ENCODE measurements around the gene ST3GAL4. TPM values are rescaled to one million over a fixed set of nuclear protein-coding genes. Genes with fewer than 3 reads are reported as not detected.

The ST3GAL4 gene
- total and polyA plus RNA-seq, 10 of the 15 experiments (the other 5 are each of a cell fraction or from before 2014, with no cell fraction given), result 3.8 to 8.1 (median 6.5) TPM; not detected in 2

- Histone ChIP-seq H3K4me2 (ENCODE audit: control insufficient read depth, insufficient read depth) (no peak overlapping the region), H3K36me3 (ENCODE audit: control insufficient read depth in 2 of 2, insufficient read depth in 2 of 2, low read length in 1 of 2) (no peaks in the 10 kb centered on the region), H3K27ac (ENCODE audit: control insufficient read depth, insufficient read depth) (no peak overlapping the region), H3K27me3 (replicated peaks in 1 of 2; ENCODE audit: control insufficient read depth in 2 of 2, insufficient read depth in 2 of 2, low read length in 1 of 2) (no peaks in the 10 kb centered on the region), H4K20me1 (ENCODE audit: control insufficient read depth, insufficient read depth) (no peaks in the 10 kb centered on the region), H3K79me2 (ENCODE audit: control insufficient read depth, insufficient read depth, low read length) (no peaks in the 10 kb centered on the region), H3K4me1 (ENCODE audit: control insufficient read depth, insufficient read depth, low read length) (no peaks in the 10 kb centered on the region), H2AFZ (ENCODE audit: control insufficient read depth, low read depth, low read length) (no peak overlapping the region), H3K4me3 (no peak overlapping the region), H3K9ac (ENCODE audit: control insufficient read depth, insufficient read depth, low read length) (no peak overlapping the region), H3K9me3 (replicated peaks; ENCODE audit: control insufficient read depth, insufficient read depth, low read length) (no peaks in the 10 kb centered on the region)
- no TSS peak for BruUV-seq (replicated peaks)
- SMC1A ChIA-PET (ENCODE audit: uncharacterized antibody, unreplicated experiment), result no interaction called here
- RAD21 ChIA-PET (ENCODE audit: unreplicated experiment), result no interaction called here
- TF ChIP-seq POLR2AphosphoS2 (IDR thresholded peaks at IDR 0.05; ENCODE audit: low read depth, low read length), result no peak
- TF ChIP-seq TAF1 (IDR thresholded peaks at IDR 0.05; ENCODE audit: borderline replicate concordance, low read depth, low read length), result no peak
- no peak for TF ChIP-seq ZNF207 (IDR thresholded peaks at IDR 0.05; ENCODE audit: borderline replicate concordance)
- no peak for TF ChIP-seq BHLHE40 (IDR thresholded peaks at IDR 0.05; ENCODE audit: borderline replicate concordance in 1 of 2, low read depth in 2 of 2, low read length in 1 of 2)
- TF ChIP-seq MAX (IDR thresholded peaks at IDR 0.05; ENCODE audit: low read depth, low read length), result no peak
- TF ChIP-seq RFX5 (IDR thresholded peaks at IDR 0.05; ENCODE audit: low read depth, low read length), result no peak
- no peak for TF ChIP-seq MLLT1 (IDR thresholded peaks at IDR 0.05)
- no peak for TF ChIP-seq TCF7 (IDR thresholded peaks at IDR 0.05; ENCODE audit: borderline replicate concordance)
- no peak for TF ChIP-seq NBN (IDR thresholded peaks at IDR 0.05)
- no peak for TF ChIP-seq CHD2 (IDR thresholded peaks at IDR 0.05; ENCODE audit: borderline replicate concordance, low read depth, low read length)
- no peak for TF ChIP-seq BRCA1 (IDR thresholded peaks at IDR 0.05; ENCODE audit: low read depth, low read length)
- no peak for TF ChIP-seq JUNB (IDR thresholded peaks at IDR 0.05)
- TF ChIP-seq MEF2A (IDR thresholded peaks at IDR 0.05; ENCODE audit: insufficient read depth, low read depth, low read length), result no peak
- TF ChIP-seq ESRRA (IDR thresholded peaks at IDR 0.05; ENCODE audit: low read length), result no peak
- TF ChIP-seq LARP7 (IDR thresholded peaks at IDR 0.05), result no peak
- no peak for TF ChIP-seq ATF3 (IDR thresholded peaks at IDR 0.05; ENCODE audit: borderline replicate concordance, extremely low read depth, low read depth, low read length)
- no peak for TF ChIP-seq ZNF687 (IDR thresholded peaks at IDR 0.05)
- TF ChIP-seq RELB (IDR thresholded peaks at IDR 0.05; ENCODE audit: low read depth), result no peak
- POLR2A ChIA-PET, result no interaction called here
- CTCF ChIA-PET, result no interaction called here
- intact Hi-C loops (cut with micrococcal nuclease; ENCODE audit: unreplicated experiment), result no loop called here
- FAIRE-seq, result no peak
- 94% methylated on average over 7 of the region's 7 CpGs for WGBS (ENCODE audit: insufficient coverage, insufficient replicate concordance, low lambda C conversion rate, missing lambda C conversion rate)
- in situ Hi-C loops (cut with MboI), result no loop called here
- no peak for DNase-seq (ENCODE audit: low read depth, low spot score)
- ATAC-seq, result no peak
These were observed 20.2 kb downstream of the ST3GAL4 start for GRCh38 chr11:126375726-126376125.

Data from GM12878 (cell line).